Measurements from ENCODE around the gene EPHA5.

Gene EPHA5

DNA sequence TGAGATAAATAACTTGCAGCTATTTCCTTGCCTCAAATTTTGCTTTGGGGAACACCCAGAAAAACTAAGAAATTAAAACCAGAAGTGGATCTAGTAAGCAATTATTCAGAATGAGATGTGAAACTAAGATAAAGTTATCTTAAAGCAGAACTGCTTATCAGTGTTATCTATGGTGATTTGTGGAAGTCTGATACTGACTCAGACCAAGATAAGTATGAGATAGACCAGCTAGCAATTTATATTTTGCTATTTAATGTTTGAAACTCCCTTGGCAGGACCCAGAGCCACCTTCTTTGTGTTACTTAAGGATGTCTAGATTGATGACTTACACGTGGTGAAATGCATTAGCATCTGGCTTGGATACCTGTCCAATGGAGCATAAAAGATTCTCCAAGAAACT lies 368.1 kb downstream of the EPHA5 start:
- in situ Hi-C loops (cut with HindIII; ENCODE audit: low pct_unique_long_range_greater_than_20kb, low sequenced_read_pairs), result no loop called here
- no peak for TF ChIP-seq JUND (IDR thresholded peaks at IDR 0.05; ENCODE audit: low read depth)

DNA sequence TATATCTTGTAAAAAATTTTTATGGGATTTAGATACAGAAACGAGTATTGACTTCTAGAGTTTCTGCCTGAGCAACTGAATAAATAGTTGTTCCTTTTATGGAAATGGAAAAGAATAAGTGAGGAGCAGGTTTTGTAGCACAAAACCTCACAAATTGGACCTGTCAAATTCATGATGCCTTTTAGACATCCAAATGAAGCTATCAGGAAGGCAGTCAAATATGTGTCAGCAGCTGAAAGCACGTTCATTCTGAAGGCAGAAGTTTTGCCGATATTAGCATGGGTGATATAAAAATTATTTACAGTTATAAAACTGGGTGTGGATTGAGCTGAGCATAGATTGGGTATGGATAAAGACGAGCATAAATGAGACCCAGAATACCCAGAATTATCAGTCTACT lies 374.0 kb downstream of the EPHA5 start:
- in situ Hi-C loops (cut with HindIII; ENCODE audit: low pct_unique_long_range_greater_than_20kb, low sequenced_read_pairs), result no loop called here
- no peak for TF ChIP-seq JUND (IDR thresholded peaks at IDR 0.05; ENCODE audit: low read depth)
- DNase-seq (ENCODE audit: low read depth in 1 of 2, low spot score in 1 of 2), result no peak

More for the DNA sequence above, 368.1 kb downstream of the EPHA5 start:
- DNase-seq (ENCODE audit: low read depth in 1 of 2, low spot score in 1 of 2), result no peak

DNA sequence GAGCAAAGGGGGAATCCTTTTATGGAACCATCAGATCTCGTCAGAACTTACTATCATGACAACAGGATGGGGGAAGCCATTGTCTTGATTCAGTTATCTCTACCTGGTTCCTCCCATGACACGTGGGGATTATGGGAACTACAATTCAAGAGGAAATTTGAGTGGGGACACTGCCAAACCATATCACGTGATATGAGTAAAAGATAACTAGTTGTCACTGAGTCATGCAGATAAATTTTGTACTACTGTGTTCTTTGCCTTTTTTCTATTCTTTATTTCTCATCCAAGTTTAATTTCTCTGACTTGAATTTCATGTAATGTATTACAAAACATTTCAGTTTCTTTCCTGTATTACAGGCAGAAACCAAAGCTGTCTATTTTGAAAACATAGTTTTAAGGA lies 383.2 kb downstream of the EPHA5 start:
- DNase-seq (ENCODE audit: low read depth in 1 of 2, low spot score in 1 of 2), result no peak
- no peak for TF ChIP-seq JUND (IDR thresholded peaks at IDR 0.05; ENCODE audit: low read depth)
- in situ Hi-C loops (cut with HindIII; ENCODE audit: low pct_unique_long_range_greater_than_20kb, low sequenced_read_pairs), result no loop called here

All from T47D (cell line).